ENCODE results near the gene BCLAF1. TPM values are rescaled to one million over a fixed set of nuclear protein-coding genes. Genes with fewer than 3 reads are reported as not detected.

BCLAF1 gene
- total and polyA plus RNA-seq, 9 of the 15 experiments (the other 6 are each of a cell fraction or from before 2014, with no cell fraction given), result 65.4 to 286 (median 165) TPM

DNA sequence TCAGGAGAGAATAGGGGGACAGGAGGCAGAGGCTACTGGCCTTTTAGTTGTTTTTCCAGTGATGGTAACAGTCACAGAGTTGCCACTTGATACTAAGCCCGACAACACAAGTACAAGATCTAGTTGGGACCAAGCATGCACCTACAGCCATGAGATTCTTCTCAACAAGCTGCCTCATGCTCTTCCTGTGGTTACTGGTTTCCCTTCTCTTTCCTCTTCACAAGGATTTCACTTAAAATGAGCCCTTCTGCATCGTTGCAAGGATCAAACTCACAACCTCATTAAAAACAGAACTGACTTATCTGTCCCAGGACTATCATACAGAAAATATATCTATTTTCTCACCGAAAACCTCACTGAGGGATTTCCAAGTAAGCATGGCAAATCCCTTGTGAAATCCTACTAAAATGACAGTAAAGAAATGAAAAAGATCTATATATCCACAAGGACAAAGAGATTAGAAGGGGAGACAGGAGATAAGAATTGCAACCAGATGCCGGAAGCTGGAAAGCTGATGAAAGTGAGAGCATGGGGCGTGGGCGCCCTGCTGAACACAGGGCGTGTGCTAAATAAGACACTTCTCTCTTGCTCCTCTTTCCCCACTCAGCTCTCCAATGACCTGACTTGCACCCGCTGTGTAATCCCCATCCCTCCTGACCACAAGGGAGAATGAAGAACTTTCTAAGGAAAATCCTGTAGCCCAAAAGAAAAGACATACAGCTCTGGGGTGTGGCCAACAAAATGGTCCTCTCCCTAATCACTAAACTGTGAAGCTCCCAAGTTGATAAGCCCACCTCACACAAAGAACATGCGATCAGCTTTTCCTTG lies 53.0 kb downstream of the BCLAF1 start (continued):
- TF ChIP-seq ZNF766 (CRISPR knock-in tag; conservative IDR thresholded peaks at IDR 0.05), result 0 out of 2 replicates have a peak, but pooled peaks have one; percentile 51
- TF ChIP-seq BRD4 (IDR thresholded peaks at IDR 0.05), result no peak; the same call in 1 of the 2 replicates
- TF ChIP-seq ZNF23 (CRISPR knock-in tag; IDR thresholded peaks at IDR 0.05), result no peak
- no peak for TF ChIP-seq PRMT5 (CRISPR knock-in tag; IDR thresholded peaks at IDR 0.05)
- no peak for TF ChIP-seq ZNF445 (CRISPR knock-in tag; IDR thresholded peaks at IDR 0.05; ENCODE audit: low read depth)
- TF ChIP-seq ZNF785 (CRISPR knock-in tag; IDR thresholded peaks at IDR 0.05), result no peak
- TF ChIP-seq HINFP (tag; conservative IDR thresholded peaks at IDR 0.05; ENCODE audit: low read depth), result peak; percentile 38; the same call in 1 of the 2 replicates
- peak; percentile 88 for TF ChIP-seq EP400 (IDR thresholded peaks at IDR 0.05)
- 0 out of 2 replicates have a peak, but pooled peaks have one; percentile 38 for TF ChIP-seq KAT7 (CRISPR knock-in tag; IDR thresholded peaks at IDR 0.05; ENCODE audit: borderline replicate concordance)
- peak; percentile 95 for TF ChIP-seq EP300 (IDR thresholded peaks at IDR 0.05; ENCODE audit: low read length)
- TF ChIP-seq ZNF444 (CRISPR knock-in tag; IDR thresholded peaks at IDR 0.05), result no peak
- no peak for TF ChIP-seq ZBTB33 (CRISPR knock-in tag; IDR thresholded peaks at IDR 0.05)
- TF ChIP-seq PRPF4 (IDR thresholded peaks at IDR 0.05; ENCODE audit: insufficient read depth, low read depth, low read length, poor library complexity, severe bottlenecking), result no peak
- TF ChIP-seq HNRNPL (IDR thresholded peaks at IDR 0.05; ENCODE audit: low read depth, low read length), result no peak
- peak; percentile 71; the same call in 1 of the 2 replicates for TF ChIP-seq MTA1 (IDR thresholded peaks at IDR 0.05; ENCODE audit: borderline replicate concordance)
- TF ChIP-seq COPS2 (conservative IDR thresholded peaks at IDR 0.05), result no peak
